Skin of body (tissue), 2 donors: Measurements from ENCODE around the gene ATP5F1C. TPM values are rescaled to one million over a fixed set of nuclear protein-coding genes. Genes with fewer than 3 reads are reported as not detected.
"Not testable (repeated sequence)": the region's sequence is repeated elsewhere in the genome, so short reads cannot be mapped to it uniquely, and the experiment has no call there.

Source experiments
- DNase-seq: peaks from one replicate; lab custom pipeline; 2025; lab: John Stamatoyannopoulos, UW
- total RNA-seq: library from RNA; depleted of rRNA; stranded (reverse); fragments of >200 nt; gene quantifications from one replicate; pipeline ENCODE4 v1.2.3, GENCODE V29; 2014

Gene ATP5F1C
- total RNA-seq, 1 donor from 2014 or later = 164 TPM

DNA sequence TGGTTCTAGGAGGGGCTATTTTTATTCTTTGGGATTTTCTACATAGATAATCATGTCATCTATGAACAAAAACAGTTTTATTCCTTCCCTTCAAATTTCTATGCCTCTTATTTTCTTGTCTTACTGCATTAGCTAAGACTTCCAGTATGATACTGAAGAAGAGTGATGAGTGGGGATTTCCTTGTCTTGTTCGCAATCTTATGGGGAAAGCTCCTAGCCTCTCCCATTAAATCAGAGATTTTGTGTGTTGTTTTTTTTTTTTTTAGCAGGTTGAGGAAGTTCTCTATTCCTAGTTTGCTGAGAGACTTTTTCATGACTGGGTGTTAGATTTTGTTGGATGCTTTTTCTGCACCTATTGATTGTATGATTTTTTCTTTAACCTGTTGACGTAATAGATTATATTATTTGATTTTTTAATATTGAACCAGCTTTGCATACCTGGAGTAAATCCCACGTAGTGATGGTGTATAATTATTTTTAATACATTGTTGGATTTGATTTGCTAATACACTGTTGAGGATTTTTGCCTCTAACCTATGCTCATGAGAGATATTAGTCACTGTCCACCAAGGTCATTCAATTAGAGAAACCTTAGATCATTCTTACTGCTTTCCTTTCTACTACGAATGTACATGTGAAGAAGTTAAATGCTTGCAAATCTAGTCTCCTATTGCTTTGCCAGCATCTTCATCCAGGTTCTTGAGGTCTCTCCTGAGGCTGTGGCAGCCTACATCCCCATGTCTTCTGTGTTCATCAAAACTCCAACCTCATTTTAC, 6.5 kb downstream of the ATP5F1C start:
- DNase-seq = no peak

DNA sequence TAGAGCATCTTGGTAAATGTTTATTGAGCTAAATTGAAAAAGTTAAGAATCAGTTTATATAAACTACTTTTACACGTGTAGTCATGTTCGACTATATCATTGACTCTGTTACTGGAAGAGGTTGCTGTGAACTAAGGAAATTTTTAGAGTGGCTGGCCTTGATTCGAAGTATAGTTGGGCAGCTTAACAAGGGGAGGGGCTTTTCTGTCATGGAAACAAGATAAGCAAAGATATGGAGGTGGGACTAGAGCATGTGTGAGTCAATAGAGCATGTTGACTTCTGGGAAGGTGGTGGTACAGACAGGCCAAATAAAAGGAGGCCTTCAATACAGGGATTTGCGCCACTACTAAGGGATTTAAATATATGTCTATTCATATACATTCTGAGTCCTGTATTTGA, 7.6 kb downstream of the ATP5F1C start:
- no peak for DNase-seq

DNA sequence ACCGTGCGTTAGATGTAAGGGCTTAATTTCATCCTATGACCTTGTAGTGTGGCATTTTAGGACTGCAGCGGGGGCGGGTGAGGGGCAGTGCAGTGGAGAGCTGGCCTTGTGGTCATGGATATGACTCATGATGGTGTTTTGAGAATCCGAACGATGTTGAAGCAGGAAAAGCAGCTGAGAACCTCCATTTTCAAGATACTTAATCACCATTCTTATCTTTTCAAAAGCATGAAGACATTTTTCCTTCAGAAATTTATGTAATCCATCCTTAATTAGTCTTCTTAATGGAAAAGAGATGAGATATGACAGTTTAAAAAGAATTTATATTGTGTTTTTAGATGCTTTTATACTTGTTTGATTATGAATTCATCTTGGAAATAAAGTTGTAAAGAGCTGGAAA, 9.6 kb downstream of the ATP5F1C start:
- no peak for DNase-seq

DNA sequence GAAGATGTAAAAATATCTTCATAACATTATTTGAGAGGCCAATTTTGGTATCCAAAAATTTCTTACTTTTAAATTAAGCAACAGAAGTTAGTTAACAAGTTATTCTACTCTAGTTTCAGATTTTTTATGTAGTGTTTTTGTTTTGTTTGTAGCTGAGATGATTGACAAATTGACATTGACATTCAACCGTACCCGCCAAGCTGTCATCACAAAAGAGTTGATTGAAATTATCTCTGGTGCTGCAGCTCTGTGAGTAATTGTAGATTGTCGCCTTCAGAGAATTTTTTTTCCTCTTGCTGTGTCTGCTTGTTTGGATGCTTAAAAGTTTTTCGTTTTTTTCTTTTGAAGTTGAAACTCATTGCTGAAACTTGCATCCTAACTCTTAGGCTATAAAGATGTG, 14.6 kb downstream of the ATP5F1C start:
- DNase-seq = no peak

DNA sequence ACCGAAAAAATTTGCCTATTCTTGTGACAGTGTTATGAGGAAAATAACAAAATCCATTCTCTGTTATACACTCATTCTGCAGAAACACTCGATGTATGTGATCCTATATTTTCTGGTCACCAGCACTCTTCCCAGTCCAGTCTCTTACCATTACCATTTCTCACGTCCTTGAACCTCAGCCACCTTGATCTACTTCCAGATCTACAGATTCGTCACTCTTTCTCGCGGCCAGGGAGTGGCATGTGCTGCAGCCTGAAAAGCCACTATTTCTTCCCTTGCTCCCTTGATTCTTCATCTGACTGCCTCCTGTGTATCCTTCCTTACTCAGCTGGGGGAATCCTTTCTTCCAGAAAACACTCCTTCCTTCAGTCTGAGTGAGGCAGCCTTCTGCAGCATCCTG, 16.2 kb downstream of the ATP5F1C start:
- no peak for DNase-seq

DNA sequence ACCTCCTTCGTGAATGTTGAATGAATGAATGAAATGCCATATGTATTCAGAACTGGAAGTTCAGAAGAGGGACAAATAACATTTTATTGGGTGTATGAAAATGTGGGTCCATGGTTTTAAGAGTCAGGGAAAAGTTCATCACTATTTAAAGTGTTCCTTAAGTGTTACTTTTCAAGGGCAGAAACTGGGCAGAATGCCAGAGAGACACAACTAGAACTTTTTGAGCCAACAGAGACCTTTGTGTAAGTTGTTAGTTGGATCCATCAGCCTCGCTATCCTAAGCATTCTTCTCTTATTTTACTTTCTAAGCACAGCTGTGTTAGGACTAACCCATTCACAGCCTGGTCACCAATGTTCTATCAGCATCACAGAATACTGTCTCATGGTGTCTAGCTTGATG, 16.8 kb downstream of the ATP5F1C start:
- DNase-seq = no peak

DNA sequence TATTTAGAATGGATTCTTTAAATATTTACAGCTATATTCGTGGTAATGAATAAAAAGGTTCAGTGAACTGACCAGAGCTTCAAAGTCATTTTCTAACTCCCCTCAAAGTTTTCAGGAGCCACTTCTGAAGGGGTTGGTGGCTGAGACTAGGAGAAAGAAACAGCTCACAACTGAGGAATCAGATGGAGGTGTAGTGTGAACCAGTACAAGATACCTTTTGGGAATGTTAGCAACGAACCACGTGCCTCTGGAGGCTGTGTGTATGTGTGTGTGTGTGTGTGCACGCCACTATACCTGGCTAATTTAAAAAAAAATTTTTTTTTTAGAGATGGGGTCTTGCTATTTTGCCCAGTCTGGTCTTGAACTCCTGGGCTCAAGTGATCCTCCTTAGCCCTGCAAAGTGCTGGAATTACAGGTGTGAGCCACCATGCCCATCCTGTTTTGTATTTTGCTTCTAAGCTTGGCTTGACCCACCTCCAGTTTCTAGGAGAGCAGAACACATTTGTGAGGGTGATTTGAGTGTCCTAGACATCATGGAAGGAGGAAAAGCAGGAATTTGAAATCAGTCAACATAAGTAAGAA, 20.8 kb downstream of the ATP5F1C start:
- no peak for DNase-seq

DNA sequence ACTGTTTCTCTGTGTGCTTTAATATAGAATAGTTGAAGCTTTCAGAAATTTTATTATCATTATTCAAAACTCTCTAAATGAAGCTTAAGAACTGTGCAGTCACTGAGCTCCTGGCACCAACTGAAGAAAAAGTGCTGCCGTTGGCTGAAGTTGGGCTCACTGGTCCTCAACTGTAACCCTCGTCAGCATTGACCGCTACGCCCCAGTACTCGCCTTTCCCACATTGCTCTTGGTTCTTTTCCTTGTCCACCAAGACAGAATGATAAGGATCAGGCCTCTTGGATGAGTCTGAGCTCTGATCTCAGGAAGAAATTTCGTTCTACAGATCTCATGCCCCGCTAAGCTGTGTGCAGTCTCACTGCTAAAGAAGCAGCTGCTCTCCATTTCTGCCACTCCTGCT, 22.5 kb downstream of the ATP5F1C start:
- DNase-seq = no peak

DNA sequence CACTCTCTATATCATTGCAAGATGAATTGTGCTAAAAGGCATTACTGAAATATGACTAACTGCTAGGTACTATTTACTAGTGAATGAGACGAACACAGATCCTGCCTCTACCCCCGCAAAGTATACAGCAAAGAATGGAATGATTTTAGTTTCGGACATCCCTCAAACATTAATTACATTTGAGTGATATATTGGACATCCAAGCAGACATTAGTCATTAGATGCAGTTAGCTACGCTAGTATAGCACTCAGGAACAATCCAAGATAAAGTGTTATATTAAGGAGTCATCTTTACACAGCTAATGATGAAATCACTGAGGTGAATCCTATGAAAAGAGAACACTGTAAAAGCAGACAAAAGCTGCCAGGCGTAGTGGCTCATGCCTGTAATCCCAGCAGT, 23.0 kb downstream of the ATP5F1C start:
- no peak for DNase-seq

DNA sequence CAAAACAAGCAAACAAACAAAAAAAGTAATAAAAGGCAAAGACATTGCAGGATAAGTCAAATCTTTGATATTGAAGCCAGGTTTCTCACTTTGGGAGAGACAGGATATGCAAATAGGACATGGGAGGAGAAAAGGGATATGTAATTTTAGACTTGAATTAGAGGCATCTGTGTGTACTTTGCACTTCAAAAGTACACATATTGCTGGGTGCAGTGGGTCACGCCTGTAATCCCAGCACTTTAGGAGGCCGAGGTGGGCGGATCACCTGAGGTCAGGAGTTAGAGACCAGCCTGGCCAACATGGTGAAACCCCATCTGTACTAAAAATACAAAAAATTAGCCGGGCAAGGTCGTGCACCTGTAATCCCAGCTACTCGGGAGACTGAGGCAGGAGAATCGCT, 23.8 kb downstream of the ATP5F1C start:
- not testable (repeated sequence) for DNase-seq

DNA sequence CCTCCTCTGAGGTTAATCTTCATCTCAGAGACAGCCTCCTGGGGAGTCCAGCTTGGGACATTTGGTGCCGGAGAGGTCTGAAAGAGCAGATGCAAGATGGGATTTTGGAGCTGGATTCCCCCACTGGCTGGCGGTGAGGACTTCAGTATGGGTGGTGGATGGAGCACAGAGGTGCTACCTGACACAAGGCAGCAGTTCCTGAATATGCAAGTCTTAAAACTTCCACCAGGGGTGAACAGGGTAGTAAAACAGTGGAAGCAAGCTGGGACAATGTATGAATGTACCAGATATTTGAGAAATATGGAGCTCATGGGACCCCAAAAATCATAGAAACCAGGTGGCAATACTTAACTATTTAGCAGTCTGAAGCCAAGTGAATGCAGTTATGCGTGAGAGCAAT, 25.5 kb downstream of the ATP5F1C start:
- DNase-seq = no peak

DNA sequence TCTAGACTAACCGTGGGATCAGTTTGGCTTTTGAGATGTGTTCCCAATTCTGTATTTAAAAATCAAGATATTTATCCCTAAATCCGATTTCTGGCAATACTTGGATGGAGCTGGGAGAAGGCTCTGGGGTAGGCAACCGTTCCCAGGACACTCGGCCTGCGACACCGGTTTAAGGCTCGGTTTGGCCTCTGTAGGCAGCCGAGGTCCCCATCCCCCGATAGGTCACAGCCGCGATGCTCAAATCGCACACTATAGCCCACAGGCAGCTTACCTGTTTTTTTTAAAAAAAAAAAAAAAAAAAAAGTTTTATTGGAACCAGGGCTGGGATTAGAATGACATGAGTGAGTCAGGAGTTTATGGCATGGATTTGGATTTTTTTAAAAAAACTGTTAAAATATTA, 29.6 kb downstream of the ATP5F1C start:
- no peak for DNase-seq

DNA sequence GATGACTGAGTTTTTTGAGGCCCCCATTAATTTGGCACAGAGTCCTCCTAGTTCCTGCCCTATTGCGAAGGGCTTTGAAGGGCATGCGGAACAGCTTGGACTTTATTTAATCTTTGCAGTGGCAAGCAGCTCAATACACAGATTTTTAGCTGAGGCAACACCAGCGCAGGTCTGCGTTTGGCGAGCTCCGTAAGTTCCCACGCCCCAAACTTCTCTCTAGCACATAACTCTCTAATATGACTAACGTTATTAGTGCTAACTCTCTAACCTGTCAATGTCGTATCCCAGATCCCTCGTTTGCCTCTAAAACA, 30.0 kb downstream of the ATP5F1C start:
- no peak for DNase-seq

DNA sequence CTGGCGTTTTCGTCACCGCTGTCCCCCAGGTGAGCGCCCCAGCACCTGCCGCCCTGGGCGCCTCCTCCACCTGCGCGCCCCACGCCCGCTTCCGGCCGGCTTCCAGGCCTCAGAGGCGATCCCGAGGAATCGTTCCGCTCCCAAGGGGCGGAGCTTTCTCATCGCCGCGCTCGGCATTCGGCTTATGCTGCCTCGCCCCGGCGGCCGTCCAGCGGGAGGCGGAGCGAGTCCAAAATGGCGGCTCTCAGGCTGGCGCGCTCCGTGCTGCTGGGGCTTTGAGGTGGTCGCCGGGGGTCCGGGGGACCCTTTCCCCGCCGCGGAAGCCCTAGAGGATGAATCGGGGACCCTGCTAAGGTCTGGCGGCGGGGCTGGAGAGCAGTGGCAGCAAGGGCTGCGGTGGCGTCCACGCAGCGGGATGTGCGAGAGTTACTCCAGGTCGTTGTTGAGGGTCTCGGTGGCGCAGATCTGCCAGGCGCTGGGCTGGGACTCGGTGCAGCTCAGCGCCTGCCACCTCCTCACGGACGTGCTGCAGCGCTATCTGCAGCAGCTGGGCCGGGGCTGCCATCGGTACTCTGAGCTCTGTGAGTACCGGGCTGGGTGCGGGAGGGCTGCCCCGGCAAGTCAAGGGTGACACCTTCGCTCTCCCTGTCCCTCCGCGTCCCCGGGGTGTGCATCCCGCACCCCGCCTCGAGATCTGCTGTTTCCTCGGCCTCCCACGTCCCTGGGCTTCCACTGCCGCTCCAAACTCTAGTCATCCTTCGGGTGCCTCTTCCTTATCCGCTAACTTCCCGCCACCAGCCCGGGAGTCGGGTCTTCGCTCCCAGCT, 30.5 kb downstream of the ATP5F1C start, which contains the start of gene TAF3:
TSS of gene TAF3 (plus strand) at position 211 of the 826 bp plus-strand sequence. CDS start at position 416, 205 bp downstream.
- DNase-seq = peak; percentile 90

DNA sequence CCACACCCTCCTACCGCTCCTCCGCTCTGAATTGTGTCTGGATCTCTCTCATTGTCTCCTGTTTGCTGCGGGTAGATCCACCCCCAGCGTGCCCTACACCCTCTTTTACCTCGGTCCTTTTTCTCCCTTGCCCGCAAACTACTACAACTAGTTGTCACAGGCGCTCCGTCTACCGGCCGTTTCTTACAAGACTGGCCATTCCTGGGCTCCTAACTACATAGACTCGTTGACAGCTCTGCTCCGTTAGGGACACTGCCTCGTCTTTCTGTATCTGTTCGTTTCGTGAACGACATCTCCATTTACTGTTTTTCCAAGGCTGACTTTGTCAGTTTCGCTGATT, 31.1 kb downstream of the ATP5F1C start:
- no peak for DNase-seq

DNA sequence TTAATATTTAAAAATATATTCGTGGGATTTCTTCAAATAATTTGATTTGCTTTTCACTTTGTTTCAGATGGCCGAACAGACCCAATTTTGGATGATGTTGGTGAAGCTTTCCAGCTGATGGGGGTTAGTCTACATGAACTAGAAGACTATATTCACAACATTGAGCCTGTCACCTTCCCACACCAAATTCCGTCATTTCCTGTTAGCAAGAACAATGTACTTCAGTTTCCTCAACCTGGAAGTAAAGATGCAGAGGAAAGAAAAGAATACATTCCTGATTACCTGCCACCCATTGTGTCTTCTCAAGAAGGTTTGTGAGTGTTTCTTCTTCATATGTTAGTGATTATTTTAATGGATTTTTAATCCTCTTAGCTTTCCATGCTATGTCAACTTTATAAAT, 36.3 kb downstream of the ATP5F1C start:
- DNase-seq = no peak

DNA sequence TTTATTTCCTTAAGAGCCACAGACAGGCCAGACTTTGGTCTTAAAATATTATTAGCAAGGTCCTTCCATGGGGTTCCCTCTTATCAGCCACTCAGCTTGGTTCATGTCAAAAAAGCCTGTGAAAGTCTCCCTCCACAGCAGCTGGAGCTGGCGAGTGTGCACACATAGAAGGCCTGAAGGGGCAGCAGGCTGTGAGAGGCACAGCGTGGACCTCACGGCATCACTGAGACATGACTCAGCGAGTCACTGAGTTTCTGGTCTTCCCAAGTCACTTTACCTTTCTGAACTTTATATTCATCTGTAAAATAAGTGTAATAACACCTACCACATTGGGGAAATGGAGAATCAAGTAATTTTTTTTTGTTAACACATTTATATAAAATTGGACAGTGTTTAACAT, 39.0 kb downstream of the ATP5F1C start:
- no peak for DNase-seq

DNA sequence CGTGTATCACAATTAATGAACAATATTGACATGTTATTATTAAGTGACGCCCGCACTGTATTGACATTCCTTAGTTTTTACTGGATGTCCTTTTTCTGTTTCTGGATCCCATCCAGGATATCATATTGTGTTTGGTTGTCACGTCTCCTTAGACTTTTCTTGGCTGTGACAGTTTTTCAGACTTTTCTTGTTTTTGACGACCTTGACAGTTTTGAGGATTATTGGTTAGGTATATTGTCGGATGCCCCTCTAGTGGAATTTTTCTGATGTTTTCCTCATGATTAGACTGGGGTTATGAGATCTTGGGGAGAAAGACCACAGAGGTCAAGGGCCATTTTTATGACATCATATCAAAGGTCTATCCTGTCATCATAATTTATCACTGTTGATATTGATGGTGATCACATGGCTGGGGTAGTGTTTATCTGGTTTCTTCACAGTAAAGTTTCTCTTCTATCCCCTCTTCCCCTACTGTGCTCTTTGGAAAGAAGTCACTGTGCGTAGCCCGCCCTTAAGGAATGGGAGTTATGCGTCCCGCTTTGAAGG, 41.4 kb downstream of the ATP5F1C start:
- no peak for DNase-seq

DNA sequence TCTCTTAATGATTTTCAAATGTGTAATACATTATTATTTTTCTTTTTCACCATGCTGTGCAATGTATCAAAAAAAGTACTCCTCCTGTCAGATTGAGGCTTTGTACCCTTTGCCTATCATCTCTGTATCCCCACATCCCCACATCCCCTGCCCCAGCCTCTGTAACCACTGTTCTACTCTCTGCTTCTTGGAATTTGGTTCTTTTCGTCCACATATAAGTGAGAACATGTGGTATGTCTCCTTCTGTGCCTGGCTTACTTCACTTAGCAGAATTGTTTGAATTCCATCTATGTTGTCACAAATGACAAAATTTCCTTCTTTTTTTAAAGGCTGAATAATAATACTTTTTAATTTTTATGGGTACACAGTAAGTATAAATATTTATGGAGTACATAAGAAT, 44.1 kb downstream of the ATP5F1C start:
- DNase-seq = no peak

DNA sequence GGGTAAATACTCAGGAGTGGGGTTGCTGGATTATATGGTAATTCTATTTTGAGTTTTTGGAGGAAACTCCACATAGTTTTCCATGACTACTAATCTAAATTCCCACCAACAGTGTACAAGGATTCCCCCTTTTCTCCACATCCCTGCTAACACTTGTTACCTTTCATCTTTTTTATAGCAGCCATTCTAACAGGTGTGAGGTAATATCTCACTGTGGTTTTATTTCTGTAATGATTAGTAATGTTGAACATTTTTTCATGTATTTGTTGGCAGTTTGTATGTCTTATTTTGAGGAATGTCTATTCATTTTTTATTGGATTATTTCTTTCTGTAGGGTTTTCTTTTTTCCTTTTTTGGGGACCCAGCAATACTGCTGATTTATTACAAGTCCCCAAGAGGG, 45.2 kb downstream of the ATP5F1C start:
- DNase-seq = no peak

DNA sequence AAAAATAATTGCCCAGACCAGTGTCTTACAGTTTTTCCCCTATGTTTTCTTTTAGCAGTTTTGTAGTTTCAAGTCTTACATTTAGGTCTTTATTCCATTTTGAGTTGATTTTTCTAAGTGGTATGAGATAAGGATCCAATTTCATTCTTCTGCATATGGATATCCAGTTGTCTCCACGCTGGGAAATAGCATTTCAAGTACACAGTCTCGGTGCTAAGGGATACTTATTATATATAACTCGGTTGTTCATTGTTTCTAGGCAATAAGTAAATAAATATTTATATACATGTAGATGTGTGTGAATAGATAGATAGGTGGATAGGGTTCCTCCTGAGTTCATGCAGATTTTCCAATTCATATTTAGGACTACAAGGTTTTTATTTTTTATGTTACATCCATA, 46.3 kb downstream of the ATP5F1C start:
- no peak for DNase-seq

DNA sequence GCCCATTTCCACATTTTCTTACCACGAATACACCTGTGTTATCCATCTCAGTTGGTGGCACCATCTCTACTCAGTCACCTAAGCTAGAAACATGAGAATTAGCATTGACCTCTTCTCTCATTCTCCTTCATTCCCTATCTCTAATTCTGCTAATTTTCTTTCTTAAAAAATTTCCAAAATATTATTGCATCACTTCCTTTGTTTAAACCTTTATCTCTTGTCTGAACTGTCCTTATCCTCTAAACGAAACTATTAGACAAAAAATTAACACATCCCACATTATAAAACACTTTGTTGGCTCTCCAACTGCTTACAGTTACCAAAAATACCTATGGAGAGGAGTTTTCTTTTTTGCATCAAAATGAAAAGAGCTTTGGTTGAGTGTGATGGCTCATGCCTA, 48.6 kb downstream of the ATP5F1C start:
- DNase-seq = no peak
